Gastrocnemius medialis (tissue), 4 donors: ENCODE results near the gene KRTAP12-4.

Source experiments
- POLR2A ChIP-seq, 2 donors: fragments of 450-650 bp; IDR thresholded peaks; one replicate each; pipeline ENCODE4 v1.6.1; 2017; ENCODE audit warnings: antibody characterized with exemption in 2 of 2, mild to moderate bottlenecking in 2 of 2, moderate library complexity in 2 of 2
- TF ChIP-seq, protein P1 (sequence below), 5 experiments: fragments of 450-650 bp in 3 of 5; fragments of 200-600 bp in 2 of 5; sonication (generic) in 2 of 5; IDR thresholded peaks in 4 of 5; conservative IDR thresholded peaks in 1 of 5; 1 replicate in 4 of 5; 2 replicates in 1 of 5; pipeline ENCODE4 v1.5.1; 2016 to 2019; ENCODE audit warnings: antibody characterized with exemption in 5 of 5, mild to moderate bottlenecking in 3 of 5, moderate library complexity in 3 of 5

DNA sequence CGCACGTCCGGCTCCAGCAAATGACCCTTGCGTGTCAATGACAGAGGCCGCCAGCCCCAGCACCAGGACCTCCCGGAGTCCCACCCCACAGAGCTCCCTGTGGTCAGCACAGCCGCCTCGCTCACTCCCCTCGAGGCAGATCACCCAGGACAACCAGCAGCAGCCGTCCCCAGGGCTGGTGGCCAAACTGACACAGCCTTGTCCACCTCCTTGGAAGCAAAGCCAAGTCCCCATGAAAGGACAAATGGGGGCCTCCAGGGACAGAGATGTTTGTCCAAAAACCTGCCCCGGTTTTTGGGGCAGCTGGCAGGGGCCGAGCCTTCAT, 15.2 kb downstream of the KRTAP12-4 start:
- TF ChIP-seq, protein P1, sequence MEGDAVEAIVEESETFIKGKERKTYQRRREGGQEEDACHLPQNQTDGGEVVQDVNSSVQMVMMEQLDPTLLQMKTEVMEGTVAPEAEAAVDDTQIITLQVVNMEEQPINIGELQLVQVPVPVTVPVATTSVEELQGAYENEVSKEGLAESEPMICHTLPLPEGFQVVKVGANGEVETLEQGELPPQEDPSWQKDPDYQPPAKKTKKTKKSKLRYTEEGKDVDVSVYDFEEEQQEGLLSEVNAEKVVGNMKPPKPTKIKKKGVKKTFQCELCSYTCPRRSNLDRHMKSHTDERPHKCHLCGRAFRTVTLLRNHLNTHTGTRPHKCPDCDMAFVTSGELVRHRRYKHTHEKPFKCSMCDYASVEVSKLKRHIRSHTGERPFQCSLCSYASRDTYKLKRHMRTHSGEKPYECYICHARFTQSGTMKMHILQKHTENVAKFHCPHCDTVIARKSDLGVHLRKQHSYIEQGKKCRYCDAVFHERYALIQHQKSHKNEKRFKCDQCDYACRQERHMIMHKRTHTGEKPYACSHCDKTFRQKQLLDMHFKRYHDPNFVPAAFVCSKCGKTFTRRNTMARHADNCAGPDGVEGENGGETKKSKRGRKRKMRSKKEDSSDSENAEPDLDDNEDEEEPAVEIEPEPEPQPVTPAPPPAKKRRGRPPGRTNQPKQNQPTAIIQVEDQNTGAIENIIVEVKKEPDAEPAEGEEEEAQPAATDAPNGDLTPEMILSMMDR (IDR thresholded peaks at IDR 0.05 in 4 of 5, conservative IDR thresholded peaks at IDR 0.05 in 1 of 5) = no peak
- no peak for TF ChIP-seq POLR2A (IDR thresholded peaks at IDR 0.05)
